WTC11 (cell line): Measurements from ENCODE around the gene CNN2.

ENCODE experiments used
- NR2C2 ChIP-seq: sonication (generic); formaldehyde crosslinking; IDR thresholded peaks from 2 replicates; pipeline ENCODE4 v1.8.0; 2022; ENCODE audit warnings: mild to moderate bottlenecking, missing genetic modification reagents
- OVOL2 ChIP-seq: fragments of 250-450 bp; sonication (Bioruptor Pico); IDR thresholded peaks from 2 replicates; pipeline ENCODE4 v1.9.0; 2021; ENCODE audit warnings: mild to moderate bottlenecking, borderline replicate concordance
- SP1 ChIP-seq: sonication (generic); formaldehyde crosslinking; conservative IDR thresholded peaks from 2 replicates; pipeline ENCODE4 v1.8.1; 2022; ENCODE audit warnings: missing genetic modification reagents
- TF ChIP-seq, protein P1 (sequence below): fragments of 200-600 bp; IDR thresholded peaks from 2 replicates; pipeline ENCODE4 v1.8.0; 2022; ENCODE audit warnings: antibody characterized with exemption
- TF ChIP-seq, protein P2 (sequence below): sonication (generic); formaldehyde crosslinking; conservative IDR thresholded peaks from 2 replicates; pipeline ENCODE4 v1.8.1; 2022; ENCODE audit warnings: mild to moderate bottlenecking, missing genetic modification reagents

DNA sequence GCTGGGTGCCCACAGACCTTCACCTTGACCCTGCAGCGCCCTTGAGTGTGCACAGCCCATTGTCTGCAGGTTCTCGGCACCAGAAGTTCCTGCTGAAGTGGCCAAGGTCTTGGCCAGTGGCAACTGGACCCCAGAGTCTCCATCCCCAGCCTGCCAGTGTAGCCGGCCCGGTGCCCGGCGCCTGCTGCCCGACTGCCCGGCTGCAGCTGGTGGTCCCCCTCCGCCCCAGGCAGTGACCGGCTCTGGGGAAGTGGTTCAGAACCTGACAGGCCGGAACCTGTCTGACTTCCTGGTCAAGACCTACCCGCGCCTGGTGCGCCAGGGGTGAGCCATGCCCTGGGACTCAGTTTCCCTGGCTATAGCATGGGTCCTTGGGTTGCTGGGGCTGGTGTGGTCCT is 28.6 kb downstream of the CNN2 start:
- TF ChIP-seq, protein P1, sequence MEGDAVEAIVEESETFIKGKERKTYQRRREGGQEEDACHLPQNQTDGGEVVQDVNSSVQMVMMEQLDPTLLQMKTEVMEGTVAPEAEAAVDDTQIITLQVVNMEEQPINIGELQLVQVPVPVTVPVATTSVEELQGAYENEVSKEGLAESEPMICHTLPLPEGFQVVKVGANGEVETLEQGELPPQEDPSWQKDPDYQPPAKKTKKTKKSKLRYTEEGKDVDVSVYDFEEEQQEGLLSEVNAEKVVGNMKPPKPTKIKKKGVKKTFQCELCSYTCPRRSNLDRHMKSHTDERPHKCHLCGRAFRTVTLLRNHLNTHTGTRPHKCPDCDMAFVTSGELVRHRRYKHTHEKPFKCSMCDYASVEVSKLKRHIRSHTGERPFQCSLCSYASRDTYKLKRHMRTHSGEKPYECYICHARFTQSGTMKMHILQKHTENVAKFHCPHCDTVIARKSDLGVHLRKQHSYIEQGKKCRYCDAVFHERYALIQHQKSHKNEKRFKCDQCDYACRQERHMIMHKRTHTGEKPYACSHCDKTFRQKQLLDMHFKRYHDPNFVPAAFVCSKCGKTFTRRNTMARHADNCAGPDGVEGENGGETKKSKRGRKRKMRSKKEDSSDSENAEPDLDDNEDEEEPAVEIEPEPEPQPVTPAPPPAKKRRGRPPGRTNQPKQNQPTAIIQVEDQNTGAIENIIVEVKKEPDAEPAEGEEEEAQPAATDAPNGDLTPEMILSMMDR: no peak
- TF ChIP-seq, protein P2, sequence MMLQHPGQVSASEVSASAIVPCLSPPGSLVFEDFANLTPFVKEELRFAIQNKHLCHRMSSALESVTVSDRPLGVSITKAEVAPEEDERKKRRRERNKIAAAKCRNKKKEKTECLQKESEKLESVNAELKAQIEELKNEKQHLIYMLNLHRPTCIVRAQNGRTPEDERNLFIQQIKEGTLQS: no peak
- no peak for TF ChIP-seq NR2C2 (CRISPR knock-in tag)
- TF ChIP-seq SP1 (CRISPR knock-in tag): no peak
- no peak for TF ChIP-seq OVOL2 (CRISPR knock-in tag)
